ENCODE data around the gene WASF1. TPM values are rescaled to one million over a fixed set of nuclear protein-coding genes. Genes with fewer than 3 reads are reported as not detected.
A peak's percentile ranks its signal among the peaks of the same experiment; 100 is the strongest.

Gene WASF1
- total RNA-seq, 1 experiment from 2014 or later = 28.6 TPM

DNA sequence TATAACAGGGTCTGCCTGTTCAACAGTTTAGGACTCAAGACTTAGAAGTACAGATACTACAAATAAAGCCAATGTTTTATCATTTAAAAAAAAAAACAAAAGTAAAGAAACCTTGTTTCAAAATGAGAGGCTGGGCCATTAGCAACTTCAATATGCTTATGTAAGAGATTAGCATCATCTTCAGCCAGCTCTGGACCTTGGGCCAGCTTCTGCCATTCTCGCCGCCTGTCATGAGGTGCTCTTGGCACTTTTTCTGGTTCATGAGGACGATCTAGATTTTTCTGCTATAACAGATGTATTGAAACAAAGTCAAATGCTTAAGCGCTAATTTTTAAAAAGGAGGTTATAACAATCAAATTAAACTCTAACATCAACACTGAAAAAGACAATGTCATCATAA lies 74.2 kb downstream of the WASF1 start:
- no peak overlapping the region for H3K4me3 Mint-ChIP-seq
- no peaks in the 10 kb centered on the region for H3K79me2 ChIP-seq (ENCODE audit: insufficient read depth, low read length)
- H3K4me1 Mint-ChIP-seq = peaks cover 17 to 28% of the 10 kb centered on the region in 2 experiments
- H3K27ac ChIP-seq (ENCODE audit: insufficient read length, low read depth, low read length) = no peak overlapping the region
- no peak overlapping the region for H3K18ac ChIP-seq (ENCODE audit: insufficient read length, low read depth, low read length)
- H3K23ac ChIP-seq (ENCODE audit: insufficient read length, low read depth, low read length) = no peak overlapping the region
- DNase-seq = no peak
- no peak overlapping the region for H3K56ac ChIP-seq (ENCODE audit: insufficient read length, low read depth, low read length)
- no peak overlapping the region for H2BK120ac ChIP-seq (ENCODE audit: low read depth, low read length, poor library complexity, severe bottlenecking)
- H3K79me1 ChIP-seq (ENCODE audit: insufficient read depth, low read depth, low read length, poor library complexity, severe bottlenecking) = no peaks in the 10 kb centered on the region
- no peaks in the 10 kb centered on the region for H3K9me3 Mint-ChIP-seq
- H3K23me2 ChIP-seq (ENCODE audit: insufficient read length, low read depth, low read length, poor library complexity, severe bottlenecking) = no peaks in the 10 kb centered on the region
- H3K9ac ChIP-seq (ENCODE audit: extremely low read depth, insufficient read length, low read length) = no peak overlapping the region
- H2BK5ac ChIP-seq (ENCODE audit: insufficient read length, low read length) = no peak overlapping the region
- H3K27ac Mint-ChIP-seq = peak overlapping the region in 1 of 3 experiments; percentile 38; a peak in 1 of 7 replicates
- H3K14ac ChIP-seq (ENCODE audit: insufficient read depth, low read length) = no peak overlapping the region
- H4K20me1 ChIP-seq (ENCODE audit: control insufficient read depth, insufficient read depth, insufficient read length) = no peaks in the 10 kb centered on the region
- H4K91ac ChIP-seq (ENCODE audit: insufficient read length, low read depth, low read length) = no peak overlapping the region
- no peak overlapping the region for H4K8ac ChIP-seq (replicated peaks; ENCODE audit: insufficient read length, low read depth, low read length)
- H2AK5ac ChIP-seq (ENCODE audit: insufficient read length, low read length) = no peak overlapping the region
- no peak overlapping the region for H2BK12ac ChIP-seq (ENCODE audit: insufficient read length, low read depth, low read length)
- H3K36me3 Mint-ChIP-seq (ENCODE audit: insufficient read depth in 1 of 3, low read depth in 3 of 3) = peaks cover 10 to 24% (median 14%) of the 10 kb centered on the region in 3 experiments; a peak in 6 of 7 replicates
- H3K4ac ChIP-seq (ENCODE audit: low read depth, low read length) = no peak overlapping the region
- no peak overlapping the region for H2BK20ac ChIP-seq (ENCODE audit: low read depth, low read length, poor library complexity, severe bottlenecking)
- no peaks in the 10 kb centered on the region for H3K4me1 ChIP-seq (ENCODE audit: insufficient read depth, low read length)
- TF ChIP-seq, protein P1, sequence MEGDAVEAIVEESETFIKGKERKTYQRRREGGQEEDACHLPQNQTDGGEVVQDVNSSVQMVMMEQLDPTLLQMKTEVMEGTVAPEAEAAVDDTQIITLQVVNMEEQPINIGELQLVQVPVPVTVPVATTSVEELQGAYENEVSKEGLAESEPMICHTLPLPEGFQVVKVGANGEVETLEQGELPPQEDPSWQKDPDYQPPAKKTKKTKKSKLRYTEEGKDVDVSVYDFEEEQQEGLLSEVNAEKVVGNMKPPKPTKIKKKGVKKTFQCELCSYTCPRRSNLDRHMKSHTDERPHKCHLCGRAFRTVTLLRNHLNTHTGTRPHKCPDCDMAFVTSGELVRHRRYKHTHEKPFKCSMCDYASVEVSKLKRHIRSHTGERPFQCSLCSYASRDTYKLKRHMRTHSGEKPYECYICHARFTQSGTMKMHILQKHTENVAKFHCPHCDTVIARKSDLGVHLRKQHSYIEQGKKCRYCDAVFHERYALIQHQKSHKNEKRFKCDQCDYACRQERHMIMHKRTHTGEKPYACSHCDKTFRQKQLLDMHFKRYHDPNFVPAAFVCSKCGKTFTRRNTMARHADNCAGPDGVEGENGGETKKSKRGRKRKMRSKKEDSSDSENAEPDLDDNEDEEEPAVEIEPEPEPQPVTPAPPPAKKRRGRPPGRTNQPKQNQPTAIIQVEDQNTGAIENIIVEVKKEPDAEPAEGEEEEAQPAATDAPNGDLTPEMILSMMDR (conservative IDR thresholded peaks at IDR 0.05) = no peak
- H3T11ph ChIP-seq (ENCODE audit: low read length) = no peak overlapping the region
- H3K9me3 ChIP-seq (ENCODE audit: control insufficient read depth, low read depth, low read length) = no peaks in the 10 kb centered on the region
- no peak overlapping the region for H2BK15ac ChIP-seq (ENCODE audit: low read depth, low read length)
- no peak overlapping the region for H4K5ac ChIP-seq (ENCODE audit: insufficient read length, low read depth, low read length)
- H3K27me3 Mint-ChIP-seq (ENCODE audit: low read depth) = no peaks in the 10 kb centered on the region
- no CpG with 5 or more reads among the region's 4 CpGs for WGBS (ENCODE audit: extremely low coverage, insufficient read length, low lambda C conversion rate)
- no peak overlapping the region for H2AFZ ChIP-seq (ENCODE audit: low read length)
- H3K4me2 ChIP-seq (ENCODE audit: insufficient read depth, insufficient read length, low read length) = no peak overlapping the region
- no peaks in the 10 kb centered on the region for H3K27me3 ChIP-seq (ENCODE audit: insufficient read depth, low read length)

Data from H9 (cell line).